IMR-90 (cell line): ENCODE measurements around the gene ADAP1. TPM values are rescaled to one million over a fixed set of nuclear protein-coding genes. Genes with fewer than 3 reads are reported as not detected.

Source experiments
- ATAC-seq: fragments of 200-7000 bp; cut with Tn5 transposase; 2 replicates; pipeline ENCODE4 v1.9.1; 2020; ENCODE audit warnings: low read depth, mild to moderate bottlenecking, moderate library complexity
- BruUV-seq: library from RNA; stranded (reverse); fragments of 400-500 nt; replicated peaks from 2 replicates; lab custom pipeline; 2021; lab: Mats Ljungman, UMichigan
- CTCF ChIA-PET: fragments of 300-600 bp; formaldehyde crosslinking; extraction: SDS; loops from one replicate; lab custom pipeline; 2021; ENCODE audit warnings: antibody characterized with exemption; lab: Yijun Ruan, JAX
- POLR2A ChIA-PET: fragments of 300-600 bp; sonication (Branson Sonifier 250); formaldehyde crosslinking; loops from one replicate; lab custom pipeline; 2022; ENCODE audit warnings: antibody characterized with exemption; ENCODE audit not compliant: unreplicated experiment; lab: Charles Lee
- DNase-seq: peaks from one replicate; pipeline ENCODE4 v3.0.0; 2013
- H2AFZ ChIP-seq: replicated peaks from 2 replicates; pipeline ENCODE3; 2013; ENCODE audit warnings: low read length, mild to moderate bottlenecking; ENCODE audit not compliant: poor library complexity
- H2AK5ac ChIP-seq: 2 replicates; pipeline ENCODE4 v1.6.1; 2013; ENCODE audit warnings: low read depth, low read length, inconsistent platforms
- H2AK9ac ChIP-seq: replicated peaks from 2 replicates; pipeline ENCODE3; 2013; ENCODE audit warnings: mild to moderate bottlenecking, low read depth, low read length, moderate library complexity; ENCODE audit not compliant: poor library complexity
- H2BK120ac ChIP-seq: 2 replicates; pipeline ENCODE4 v1.6.1; 2013; ENCODE audit warnings: low read depth, low read length, inconsistent platforms
- H2BK15ac ChIP-seq: 3 replicates; pipeline ENCODE4 v1.6.1; 2013; ENCODE audit warnings: low read depth, low read length, inconsistent platforms
- H2BK20ac ChIP-seq: 2 replicates; pipeline ENCODE4 v1.6.1; 2013; ENCODE audit warnings: low read depth, mild to moderate bottlenecking, inconsistent platforms, low read length, moderate library complexity
- H2BK5ac ChIP-seq: 2 replicates; pipeline ENCODE4 v1.6.1; 2013; ENCODE audit warnings: mild to moderate bottlenecking, low read depth, low read length, inconsistent platforms; ENCODE audit not compliant: poor library complexity, severe bottlenecking
- H3K14ac ChIP-seq: replicated peaks from 2 replicates; pipeline ENCODE4 v1.6.1; 2013; ENCODE audit warnings: low read depth, low read length, inconsistent platforms
- H3K18ac ChIP-seq: 2 replicates; pipeline ENCODE4 v1.6.1; 2013; ENCODE audit warnings: low read depth, low read length, control low read depth
- H3K23ac ChIP-seq: 2 replicates; pipeline ENCODE4 v1.6.1; 2013; ENCODE audit warnings: low read depth, low read length, inconsistent platforms
- H3K27ac ChIP-seq: 2 replicates; pipeline ENCODE4 v1.5.1; 2013; ENCODE audit warnings: mild to moderate bottlenecking, control low read depth, low read length; ENCODE audit not compliant: insufficient read depth
- H3K27me3 ChIP-seq: 2 replicates; pipeline ENCODE4 v1.6.1; 2013; ENCODE audit warnings: low read length; ENCODE audit not compliant: control insufficient read depth, insufficient read depth
- H3K36me3 ChIP-seq: 2 replicates; pipeline ENCODE4 v1.6.1; 2013; ENCODE audit warnings: low read length, mixed read lengths; ENCODE audit not compliant: control insufficient read depth, insufficient read depth
- H3K4ac ChIP-seq: 2 replicates; pipeline ENCODE4 v1.6.1; 2013; ENCODE audit warnings: low read depth, low read length, inconsistent platforms
- H3K4me1 ChIP-seq: 2 replicates; pipeline ENCODE4 v1.6.1; 2013; ENCODE audit warnings: low read length, mixed read lengths; ENCODE audit not compliant: control insufficient read depth, insufficient read depth
- H3K4me2 ChIP-seq: 2 replicates; pipeline ENCODE4 v1.6.1; 2013; ENCODE audit warnings: low read depth, mild to moderate bottlenecking, control low read depth, low read length, moderate library complexity
- H3K4me3 ChIP-seq: 2 replicates; pipeline ENCODE4 v1.5.1; 2013; ENCODE audit warnings: low read depth, mild to moderate bottlenecking, control low read depth, low read length, moderate library complexity; ENCODE audit not compliant: insufficient read depth
- H3K56ac ChIP-seq: 2 replicates; pipeline ENCODE4 v1.6.1; 2013; ENCODE audit warnings: low read length, inconsistent platforms; ENCODE audit not compliant: insufficient read depth; ENCODE audit errors: extremely low read depth
- H3K79me1 ChIP-seq, 2 experiments: 2 replicates each; pipeline ENCODE4 v1.6.1; 2013; ENCODE audit warnings: low read length in 2 of 2, inconsistent platforms in 1 of 2, low read depth in 1 of 2
- H3K9ac ChIP-seq: 2 replicates; pipeline ENCODE4 v1.6.1; 2013; ENCODE audit warnings: low read depth, low read length, control low read depth
- H3K9me1 ChIP-seq: 2 replicates; pipeline ENCODE4 v1.6.1; 2013; ENCODE audit warnings: low read length, inconsistent platforms; ENCODE audit not compliant: insufficient read depth
- H3K9me3 ChIP-seq: 2 replicates; pipeline ENCODE4 v1.6.1; 2013; ENCODE audit warnings: low read length; ENCODE audit not compliant: control insufficient read depth, insufficient read depth
- H4K20me1 ChIP-seq: 2 replicates; pipeline ENCODE4 v1.6.1; 2013; ENCODE audit warnings: low read length, inconsistent platforms; ENCODE audit not compliant: insufficient read depth
- H4K5ac ChIP-seq: 2 replicates; pipeline ENCODE4 v1.6.1; 2013; ENCODE audit warnings: mild to moderate bottlenecking, low read depth, low read length, control low read depth
- H4K8ac ChIP-seq, 2 experiments: 2 replicates each; pipeline ENCODE4 v1.6.1; 2013; ENCODE audit warnings: low read depth in 2 of 2, low read length in 2 of 2, control low read depth in 1 of 2, inconsistent platforms in 1 of 2
- H4K91ac ChIP-seq: 2 replicates; pipeline ENCODE4 v1.6.1; 2013; ENCODE audit warnings: low read depth, low read length, inconsistent platforms; ENCODE audit not compliant: insufficient read depth
- BHLHE40 ChIP-seq: fragments of 150-350 bp; IDR thresholded peaks from 2 replicates; pipeline ENCODE4 v1.6.1; 2016; ENCODE audit warnings: mild to moderate bottlenecking, low read depth, low read length
- CEBPB ChIP-seq: IDR thresholded peaks from 2 replicates; pipeline ENCODE4 v1.6.1; 2012; ENCODE audit warnings: low read depth, low read length, improper control_type of control experiment
- CHD1 ChIP-seq: IDR thresholded peaks from 2 replicates; pipeline ENCODE4 v1.6.1; 2012; ENCODE audit warnings: low read depth, low read length, improper control_type of control experiment
- CTCF ChIP-seq: conservative IDR thresholded peaks from 2 replicates; pipeline ENCODE4 v1.5.1; 2012; ENCODE audit warnings: mild to moderate bottlenecking, low read depth, low read length, improper control_type of control experiment
- ELK1 ChIP-seq: fragments of 150-350 bp; IDR thresholded peaks from 2 replicates; pipeline ENCODE4 v1.6.1; 2016; ENCODE audit warnings: low read depth, mild to moderate bottlenecking, low read length, moderate library complexity, borderline replicate concordance
- FOS ChIP-seq: fragments of 150-350 bp; IDR thresholded peaks from 2 replicates; pipeline ENCODE4 v1.6.1; 2016; ENCODE audit warnings: low read depth, low read length
- MAFK ChIP-seq: IDR thresholded peaks from 2 replicates; pipeline ENCODE4 v1.6.1; 2012; ENCODE audit warnings: low read depth, low read length, improper control_type of control experiment
- MAZ ChIP-seq: IDR thresholded peaks from 2 replicates; pipeline ENCODE4 v1.6.1; 2012; ENCODE audit warnings: low read depth, mild to moderate bottlenecking, low read length, improper control_type of control experiment, moderate library complexity, borderline replicate concordance
- MXI1 ChIP-seq: IDR thresholded peaks from 2 replicates; pipeline ENCODE4 v1.6.1; 2012; ENCODE audit warnings: low read depth, mild to moderate bottlenecking, low read length, moderate library complexity, borderline replicate concordance
- NFE2L2 ChIP-seq: fragments of 150-350 bp; IDR thresholded peaks from 2 replicates; pipeline ENCODE4 v1.6.1; 2016; ENCODE audit warnings: low read depth, mild to moderate bottlenecking, low read length
- POLR2A ChIP-seq: IDR thresholded peaks from 2 replicates; pipeline ENCODE4 v1.6.1; 2012; ENCODE audit warnings: mild to moderate bottlenecking, low read depth, low read length
- RAD21 ChIP-seq: IDR thresholded peaks from 2 replicates; pipeline ENCODE4 v1.6.1; 2012; ENCODE audit warnings: low read length, improper control_type of control experiment
- RCOR1 ChIP-seq: IDR thresholded peaks from 2 replicates; pipeline ENCODE4 v1.6.1; 2012; ENCODE audit warnings: mild to moderate bottlenecking, low read length, improper control_type of control experiment; ENCODE audit not compliant: insufficient replicate concordance
- RFX5 ChIP-seq: IDR thresholded peaks from 2 replicates; pipeline ENCODE4 v1.8.0; 2012; ENCODE audit warnings: low read depth, mild to moderate bottlenecking, low read length, moderate library complexity
- SMC3 ChIP-seq: fragments of 150-350 bp; IDR thresholded peaks from 2 replicates; pipeline ENCODE4 v1.6.1; 2016; ENCODE audit warnings: low read depth, mild to moderate bottlenecking, antibody characterized with exemption, low read length, moderate library complexity
- USF2 ChIP-seq: fragments of 150-350 bp; IDR thresholded peaks from 2 replicates; pipeline ENCODE4 v1.6.1; 2017; ENCODE audit warnings: mild to moderate bottlenecking, antibody characterized with exemption, low read length, low read depth
- WGBS, 2 experiments: methylation state at CpG; one replicate each; pipeline versions ENCODE4 v1.1.5 to v1.1.7; 2013; ENCODE audit warnings: missing lambda C conversion rate in 2 of 2; ENCODE audit not compliant: insufficient read length in 1 of 2; ENCODE audit errors: extremely low coverage in 2 of 2; 5-methylcytosine and 5-hydroxymethylcytosine counted together
- dilution Hi-C: fragments of 300-500 bp; cut with HindIII; formaldehyde crosslinking; loops from one replicate; pipeline ENCODE4 v1.14.3; 2018; ENCODE audit warnings: low sequenced_read_pairs; ENCODE audit not compliant: unreplicated experiment
- in situ Hi-C: fragments of 300-500 bp; cut with MboI; formaldehyde crosslinking; loops from 3 replicates; pipeline ENCODE4 v1.14.3; 2019; ENCODE audit warnings: low sequenced_read_pairs, inconsistent platforms, mixed read lengths
- intact Hi-C: fragments of 100-400 bp; cut with micrococcal nuclease; formaldehyde crosslinking; loops from 2 replicates; pipeline ENCODE4 v1.10.0; 2022
- polyA plus RNA-seq, 3 experiments: library from polyadenylated mRNA; depleted of rRNA; stranded (reverse); fragments of >200 nt; gene quantifications; 2 replicates each; pipeline ENCODE4 v1.2.3, GENCODE V29; 2012; ENCODE audit warnings: low replicate concordance in 1 of 3
- total RNA-seq: library from RNA; depleted of rRNA; stranded (reverse); fragments of >200 nt; gene quantifications from 2 replicates; pipeline ENCODE4 v1.2.3, GENCODE V29; 2012

Gene ADAP1
- total and polyA plus RNA-seq, 2 of the 4 experiments (the other 2 are of a cell fraction), result 1.4 to 2.0 TPM

- H2BK120ac ChIP-seq, result no peak overlapping the region
- H3K9ac ChIP-seq, result no peak overlapping the region
- no peak overlapping the region for H3K56ac ChIP-seq
- no peak overlapping the region for H2BK20ac ChIP-seq
- 0 out of 2 replicates have a peak, but pooled peaks cover 5% of the 10 kb centered on the region for H3K9me1 ChIP-seq
- H3K4ac ChIP-seq, result no peak overlapping the region
- no peak overlapping the region for H4K8ac ChIP-seq
- H2AK9ac ChIP-seq, result peak overlapping the region; percentile 42
- H3K14ac ChIP-seq, result no peak overlapping the region
- H4K5ac ChIP-seq, result no peak overlapping the region
- no peak overlapping the region for H3K4me3 ChIP-seq
- no peak overlapping the region for H3K27ac ChIP-seq
- no peak overlapping the region for H3K4me2 ChIP-seq
- no peaks in the 10 kb centered on the region for H3K9me3 ChIP-seq
- no peak overlapping the region for H2BK15ac ChIP-seq
- POLR2A ChIA-PET, result no interaction called here
- H4K91ac ChIP-seq, result no peak overlapping the region
- H3K23ac ChIP-seq, result no peak overlapping the region
- H3K79me1 ChIP-seq, result peaks cover 11 to 55% of the 10 kb centered on the region in 2 experiments
- WGBS, 2 experiments, result 87% methylated on average over 9 of the region's 15 CpGs; no CpG with 5 or more reads in 1 of the 2 experiments
- intact Hi-C loops (no loop called here), dilution Hi-C loops (no loop called here), in situ Hi-C loops (no loop called here)
- DNase-seq (no peak), ATAC-seq (no peak)
- H3K36me3 ChIP-seq, result peaks cover 49% of the 10 kb centered on the region
- peaks cover 49% of the 10 kb centered on the region for H4K20me1 ChIP-seq
- CTCF ChIA-PET, result no interaction called here
- no TSS peak for BruUV-seq
- H3K27me3 ChIP-seq, result no peaks in the 10 kb centered on the region
- no peak overlapping the region for H2AK5ac ChIP-seq
- no peaks in the 10 kb centered on the region for H3K4me1 ChIP-seq
- H2BK5ac ChIP-seq, result no peak overlapping the region
- TF ChIP-seq BHLHE40 (no peak), MAZ (no peak), USF2 (no peak), MXI1 (no peak), NFE2L2 (no peak), CHD1 (no peak), FOS (no peak), RCOR1 (no peak), MAFK (no peak), CTCF (no peak), RFX5 (no peak), CEBPB (no peak), POLR2A (no peak), SMC3 (no peak), ELK1 (no peak), RAD21 (no peak)
- H2AFZ ChIP-seq, result no peak overlapping the region
- H3K18ac ChIP-seq, result no peak overlapping the region
Observed at GRCh38 chr7:889025-889390, 65.5 kb downstream of the ADAP1 start.
